ENCODE data around the gene GADD45A.

GADD45A gene

DNA sequence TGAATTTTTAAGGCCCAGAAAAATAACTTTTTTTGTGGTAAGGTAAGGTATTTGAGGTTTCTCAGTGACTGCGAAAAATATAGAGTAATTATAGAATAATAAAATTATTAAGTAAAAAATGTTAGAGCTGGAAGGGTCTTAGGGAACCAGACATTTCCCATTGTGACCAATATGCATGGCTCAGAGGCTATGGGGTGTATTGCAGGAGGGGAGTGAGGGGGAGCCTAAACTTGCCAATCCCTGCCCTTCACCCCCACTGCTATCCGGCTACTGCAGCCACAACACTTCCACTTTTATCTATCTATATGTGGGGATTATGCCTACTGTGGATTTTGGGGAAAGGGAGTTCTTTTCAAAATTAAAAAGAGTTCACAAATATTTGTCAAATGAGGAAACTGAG is 7.6 kb upstream of the GADD45A start:
- FAIRE-seq (no peak), DNase-seq (ENCODE audit: insufficient read length, low spot score) (no peak)
- TF ChIP-seq POLR2AphosphoS5 (IDR thresholded peaks at IDR 0.05; ENCODE audit: low read depth, low read length) (no peak), POU2F2 (IDR thresholded peaks at IDR 0.05; ENCODE audit: low read depth, low read length) (no peak)

DNA sequence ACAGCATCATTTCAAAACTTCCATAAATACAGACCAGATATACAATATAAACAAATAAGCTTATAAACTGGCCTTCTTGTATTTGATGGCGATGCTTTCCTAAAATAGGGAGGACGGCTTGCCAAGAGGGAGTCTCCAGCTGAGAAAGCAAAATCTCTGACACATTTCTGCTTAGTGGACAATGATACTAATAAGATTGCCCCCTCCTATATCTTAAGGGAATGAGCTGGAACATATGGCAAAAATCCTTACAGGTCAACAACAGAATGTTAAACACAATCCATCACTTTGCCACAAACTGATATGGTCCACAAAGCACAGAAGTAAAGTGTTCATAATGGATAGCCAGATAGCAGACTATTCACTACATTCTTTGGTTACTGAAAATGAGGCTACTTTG is 7.1 kb upstream of the GADD45A start:
- TF ChIP-seq POLR2AphosphoS5 (IDR thresholded peaks at IDR 0.05; ENCODE audit: low read depth, low read length) (no peak), TAF1 (IDR thresholded peaks at IDR 0.05; ENCODE audit: low read depth, low read length) (no peak), POLR2A (IDR thresholded peaks at IDR 0.05; ENCODE audit: low read depth, low read length) (no peak), SPI1 (IDR thresholded peaks at IDR 0.05; ENCODE audit: low read depth, low read length) (no peak), POU2F2 (IDR thresholded peaks at IDR 0.05; ENCODE audit: low read depth, low read length) (no peak)
- DNase-seq (ENCODE audit: insufficient read length, low spot score) = no peak
- FAIRE-seq = no peak

DNA sequence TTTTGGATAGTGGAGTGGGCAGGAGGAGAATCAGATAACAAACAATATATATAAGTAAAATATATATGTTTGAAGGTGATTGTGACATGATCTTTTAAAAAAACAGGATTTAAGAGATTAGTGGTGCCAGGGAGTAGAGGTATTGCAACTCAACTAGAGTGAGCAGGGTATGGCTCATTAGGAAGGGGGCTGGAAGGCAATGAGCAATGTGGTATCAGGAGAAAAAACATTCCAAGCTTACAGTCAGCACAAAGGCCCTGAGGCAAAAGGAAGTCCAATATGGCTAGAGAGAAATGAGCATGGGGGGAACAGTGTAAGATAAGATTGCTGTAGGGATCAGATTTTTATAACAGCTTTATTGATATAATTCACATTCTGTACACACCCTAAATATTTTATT is 5.3 kb upstream of the GADD45A start:
- DNase-seq (ENCODE audit: insufficient read length, low spot score) = no peak
- FAIRE-seq = no peak
- TF ChIP-seq SPI1 (IDR thresholded peaks at IDR 0.05; ENCODE audit: low read depth, low read length) (no peak), POLR2AphosphoS5 (IDR thresholded peaks at IDR 0.05; ENCODE audit: low read depth, low read length) (no peak), POLR2A (IDR thresholded peaks at IDR 0.05; ENCODE audit: low read depth, low read length) (no peak), TAF1 (IDR thresholded peaks at IDR 0.05; ENCODE audit: low read depth, low read length) (no peak), PAX5 (IDR thresholded peaks at IDR 0.05; ENCODE audit: insufficient read depth, low read length, severe bottlenecking) (no peak), POU2F2 (IDR thresholded peaks at IDR 0.05; ENCODE audit: low read depth, low read length) (no peak)

DNA sequence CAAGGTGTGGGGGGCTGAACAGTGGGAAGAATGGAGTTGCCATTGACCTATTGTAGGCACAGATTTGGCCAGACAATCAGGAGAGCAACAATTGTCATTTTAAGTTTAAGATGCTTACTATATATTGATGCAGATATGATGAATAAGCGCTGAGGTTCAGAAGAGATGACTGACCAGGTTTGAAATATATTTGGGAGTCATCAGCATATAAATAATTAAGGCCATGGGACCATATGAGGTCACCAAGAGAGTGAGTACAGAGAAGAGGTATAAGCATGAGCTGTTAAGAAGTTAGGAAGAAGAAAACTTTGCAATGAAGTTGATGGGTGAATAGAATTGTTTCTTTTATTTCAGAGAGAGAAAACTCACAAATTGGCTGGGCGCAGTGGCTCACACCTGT is 4.5 kb upstream of the GADD45A start:
- FAIRE-seq = no peak
- TF ChIP-seq SPI1 (IDR thresholded peaks at IDR 0.05; ENCODE audit: low read depth, low read length) (no peak), POLR2AphosphoS5 (IDR thresholded peaks at IDR 0.05; ENCODE audit: low read depth, low read length) (no peak), POU2F2 (IDR thresholded peaks at IDR 0.05; ENCODE audit: low read depth, low read length) (no peak)

DNA sequence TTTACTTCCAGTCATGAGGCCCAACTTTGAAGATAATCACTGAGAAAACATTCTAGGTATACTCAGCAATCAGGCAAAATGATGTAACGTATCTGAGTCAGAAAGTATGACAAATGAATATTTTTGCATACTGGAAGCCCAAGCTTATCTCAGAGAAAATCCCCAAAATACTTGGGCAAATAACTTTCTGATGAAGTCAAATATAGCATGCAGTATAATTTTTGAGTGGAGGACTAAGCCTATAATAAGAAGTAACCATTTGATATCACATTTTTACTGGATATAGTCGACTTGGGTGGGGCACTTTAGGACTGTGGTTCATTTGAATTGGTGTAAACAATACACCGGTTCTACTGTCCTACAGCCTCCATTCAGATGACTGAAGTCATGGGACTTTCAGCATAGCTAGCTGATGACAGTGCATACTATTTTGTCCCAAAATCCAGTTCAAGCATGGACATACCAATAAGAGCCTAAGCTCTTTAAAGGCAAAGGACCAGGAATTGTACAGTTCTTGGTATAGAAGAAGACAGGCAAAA is 2.3 kb upstream of the GADD45A start:
- FAIRE-seq (no peak), DNase-seq (ENCODE audit: insufficient read length, low spot score) (no peak)
- no peak for TF ChIP-seq POLR2AphosphoS5 (IDR thresholded peaks at IDR 0.05; ENCODE audit: low read depth, low read length)
- TF ChIP-seq POU2F2 (IDR thresholded peaks at IDR 0.05; ENCODE audit: low read depth, low read length) = no peak
- TF ChIP-seq POLR2A (IDR thresholded peaks at IDR 0.05; ENCODE audit: low read depth, low read length) = no peak
- TF ChIP-seq PAX5 (IDR thresholded peaks at IDR 0.05; ENCODE audit: insufficient read depth, low read length, severe bottlenecking) = no peak
- TF ChIP-seq TAF1 (IDR thresholded peaks at IDR 0.05; ENCODE audit: low read depth, low read length) = no peak

More for the DNA sequence above, 4.5 kb upstream of the GADD45A start:
- DNase-seq (ENCODE audit: insufficient read length, low spot score) = no peak

DNA sequence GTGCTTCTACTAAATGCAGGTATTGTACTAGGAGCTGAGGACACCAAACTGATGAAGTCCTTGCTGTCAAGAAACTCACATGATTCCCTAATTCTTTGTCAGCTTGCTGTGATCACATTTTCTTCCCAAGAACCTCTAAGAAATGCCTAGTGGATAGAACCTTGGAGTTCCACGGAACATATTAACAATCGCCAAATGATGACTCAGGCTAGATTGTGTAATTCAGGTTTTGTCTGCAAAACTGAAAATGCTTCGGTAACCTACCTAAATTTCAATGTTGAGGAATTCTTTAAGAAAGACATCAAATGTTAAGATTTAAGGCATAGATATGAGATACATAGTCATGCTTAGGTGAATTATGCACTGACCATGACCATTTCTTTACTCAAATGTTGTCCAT is 1.7 kb upstream of the GADD45A start:
- FAIRE-seq = no peak
- DNase-seq (ENCODE audit: insufficient read length, low spot score) = no peak

DNA sequence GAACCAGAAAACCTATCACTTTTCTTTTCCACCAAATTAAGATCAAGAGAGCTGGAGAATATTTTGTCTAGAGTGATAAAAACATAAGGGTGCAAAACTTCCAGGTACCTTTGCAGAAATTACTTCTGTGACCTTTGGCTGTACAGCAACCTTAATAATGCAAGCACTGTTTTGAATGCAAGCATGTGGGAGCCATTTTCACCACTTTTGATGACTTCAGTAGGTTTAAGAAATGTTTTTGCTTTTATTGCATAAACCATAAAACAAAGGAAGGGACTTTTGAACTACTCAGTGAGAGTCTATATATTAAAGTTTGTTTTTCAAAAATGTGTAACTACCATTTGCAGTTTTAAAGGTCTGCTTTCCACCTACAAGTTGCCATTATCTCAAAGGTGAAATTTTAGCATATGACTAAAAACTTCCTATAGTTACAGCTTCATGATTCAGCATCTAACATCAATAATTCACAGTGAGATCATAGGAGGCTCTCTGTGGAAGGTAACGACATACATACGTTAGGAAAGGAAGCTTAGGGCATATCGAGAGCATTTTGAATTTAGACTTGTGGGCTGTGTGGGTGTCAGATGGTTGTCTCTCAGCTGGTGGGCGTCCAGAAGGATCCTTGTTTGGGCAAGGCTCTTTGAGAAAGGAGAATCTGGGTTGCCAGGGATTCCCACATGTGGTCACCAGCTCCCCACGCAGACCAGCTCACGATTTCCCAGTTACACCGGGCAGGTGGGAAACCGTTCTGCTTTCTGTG is 1.1 kb upstream of the GADD45A start:
- DNase-seq (ENCODE audit: insufficient read length, low spot score) = no peak
- TF ChIP-seq SPI1 (IDR thresholded peaks at IDR 0.05; ENCODE audit: low read depth, low read length) (no peak), POLR2A (IDR thresholded peaks at IDR 0.05; ENCODE audit: low read depth, low read length) (no peak), POLR2AphosphoS5 (IDR thresholded peaks at IDR 0.05; ENCODE audit: low read depth, low read length) (no peak), TAF1 (IDR thresholded peaks at IDR 0.05; ENCODE audit: low read depth, low read length) (no peak), PAX5 (IDR thresholded peaks at IDR 0.05; ENCODE audit: insufficient read depth, low read length, severe bottlenecking) (no peak), POU2F2 (IDR thresholded peaks at IDR 0.05; ENCODE audit: low read depth, low read length) (no peak)
- no peak for FAIRE-seq

More for the DNA sequence above, 1.7 kb upstream of the GADD45A start:
- TF ChIP-seq POLR2A (IDR thresholded peaks at IDR 0.05; ENCODE audit: low read depth, low read length) (no peak), POLR2AphosphoS5 (IDR thresholded peaks at IDR 0.05; ENCODE audit: low read depth, low read length) (no peak), TAF1 (IDR thresholded peaks at IDR 0.05; ENCODE audit: low read depth, low read length) (no peak), SPI1 (IDR thresholded peaks at IDR 0.05; ENCODE audit: low read depth, low read length) (no peak), PAX5 (IDR thresholded peaks at IDR 0.05; ENCODE audit: insufficient read depth, low read length, severe bottlenecking) (no peak), POU2F2 (IDR thresholded peaks at IDR 0.05; ENCODE audit: low read depth, low read length) (no peak)

DNA sequence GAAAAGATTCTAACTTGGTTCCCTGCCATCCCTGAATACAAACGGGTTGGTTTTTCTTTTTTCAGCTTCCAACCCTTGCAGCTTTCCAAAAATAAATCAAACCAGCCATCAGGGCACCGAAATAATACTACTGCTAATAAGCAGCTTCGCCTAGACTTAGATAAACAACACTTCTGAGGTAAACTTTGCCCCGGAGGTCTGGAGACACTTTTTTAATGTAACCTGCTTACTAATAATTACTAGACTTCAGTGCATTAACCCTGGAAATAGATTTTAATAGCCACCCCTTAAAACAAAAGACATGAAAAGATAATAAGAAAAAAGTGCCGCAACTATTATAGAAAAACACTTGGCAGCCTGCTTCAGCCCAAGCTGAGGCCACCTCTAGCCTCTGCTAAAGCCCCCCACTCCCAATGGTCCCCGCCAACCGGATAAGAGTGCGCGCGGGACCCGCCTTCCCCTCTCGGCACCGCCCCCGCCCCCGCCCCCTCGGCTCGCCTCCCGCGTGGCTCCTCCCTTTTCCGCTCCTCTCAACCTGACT is 405 bp upstream of the GADD45A start:
- no peak for TF ChIP-seq TAF1 (IDR thresholded peaks at IDR 0.05; ENCODE audit: low read depth, low read length)
- no peak for TF ChIP-seq POLR2A (IDR thresholded peaks at IDR 0.05; ENCODE audit: low read depth, low read length)
- no peak for TF ChIP-seq POLR2AphosphoS5 (IDR thresholded peaks at IDR 0.05; ENCODE audit: low read depth, low read length)
- TF ChIP-seq PAX5 (IDR thresholded peaks at IDR 0.05; ENCODE audit: insufficient read depth, low read length, severe bottlenecking) = no peak
- no peak for TF ChIP-seq SPI1 (IDR thresholded peaks at IDR 0.05; ENCODE audit: low read depth, low read length)
- TF ChIP-seq POU2F2 (IDR thresholded peaks at IDR 0.05; ENCODE audit: low read depth, low read length) = no peak
- FAIRE-seq (no peak), DNase-seq (ENCODE audit: insufficient read length, low spot score) (no peak)

DNA sequence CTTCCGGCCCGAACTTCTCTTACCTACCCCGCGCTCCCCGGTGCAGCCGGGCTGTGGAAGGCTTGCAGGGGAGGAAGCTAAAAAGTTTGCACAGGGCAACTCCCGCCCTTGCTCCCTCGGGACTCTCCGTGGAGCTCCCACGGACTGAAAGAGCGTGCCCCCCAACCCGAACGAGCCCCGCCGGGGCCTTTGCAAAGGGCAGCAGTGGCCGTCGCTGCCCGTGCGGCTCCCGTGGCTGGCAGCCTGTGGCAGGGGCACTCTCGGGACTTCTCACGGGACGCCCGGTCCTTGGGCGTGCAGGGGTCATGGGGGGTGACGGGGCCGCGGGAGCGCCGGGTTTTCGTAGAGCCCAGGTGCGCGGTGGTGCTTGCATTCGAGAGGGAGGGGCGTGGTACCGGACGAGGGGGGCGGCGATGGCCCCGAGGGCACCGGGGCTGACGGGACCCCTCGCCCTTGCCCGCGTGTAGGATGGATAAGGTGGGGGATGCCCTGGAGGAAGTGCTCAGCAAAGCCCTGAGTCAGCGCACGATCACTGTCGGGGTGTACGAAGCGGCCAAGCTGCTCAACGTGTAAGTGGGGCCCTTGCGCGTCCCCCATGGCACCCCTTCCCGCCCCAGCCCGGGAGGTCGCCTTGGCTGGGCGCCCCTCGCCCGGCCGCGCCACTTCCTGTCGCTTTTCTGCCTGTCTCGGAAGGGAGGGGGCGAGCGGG is 711 bp downstream of the GADD45A start:
- DNase-seq (ENCODE audit: insufficient read length, low spot score) (peak; percentile 35), FAIRE-seq (peak; percentile 73)
- TF ChIP-seq PAX5 (IDR thresholded peaks at IDR 0.05; ENCODE audit: insufficient read depth, low read length, severe bottlenecking) = no peak
- TF ChIP-seq TAF1 (IDR thresholded peaks at IDR 0.05; ENCODE audit: low read depth, low read length) = no peak
- TF ChIP-seq POU2F2 (IDR thresholded peaks at IDR 0.05; ENCODE audit: low read depth, low read length) = no peak
- peak; percentile 19; the same call in 1 of the 2 replicates for TF ChIP-seq SPI1 (IDR thresholded peaks at IDR 0.05; ENCODE audit: low read depth, low read length)

All from GM12891 (cell line).